Measurements from ENCODE around the gene POTEB2. TPM values are rescaled to one million over a fixed set of nuclear protein-coding genes. Genes with fewer than 3 reads are reported as not detected.
"Not testable (repeated sequence)": the region's sequence is repeated elsewhere in the genome, so short reads cannot be mapped to it uniquely, and the experiment has no call there.

Gene POTEB2
- total RNA-seq: not detected in 2 replicates
- not detected for polyA plus RNA-seq (2012)

DNA sequence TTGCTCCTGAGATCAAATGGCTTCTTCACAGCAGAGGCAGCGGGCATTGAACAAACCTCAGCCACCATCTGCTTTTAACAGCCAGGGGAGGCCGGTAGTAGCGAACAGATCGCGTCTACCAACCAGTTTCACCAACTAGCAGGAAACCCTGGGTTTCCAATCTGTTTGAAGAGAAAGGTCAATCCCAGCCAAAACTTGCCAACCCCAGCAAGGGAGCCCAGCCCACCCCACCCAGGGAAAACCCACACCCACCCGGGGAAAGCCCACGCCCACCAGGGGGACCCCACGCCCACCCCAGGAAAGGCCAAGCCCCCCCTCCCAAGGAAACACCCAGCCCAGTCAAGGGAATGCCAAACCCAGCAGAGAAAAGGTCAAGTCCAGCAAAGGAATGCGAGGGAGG lies at the start of gene POTEB2:
POTEB2 (minus strand) TSS at position 101 of the 400 bp plus-strand sequence; CDS start at position 68, 33 bp downstream.
- not testable (repeated sequence) for DNase-seq (ENCODE audit: low read depth)

- DNase-seq (ENCODE audit: low read depth): not testable (repeated sequence)
Measured at GRCh38 chr15:20879916-20880315, 13.8 kb upstream of the POTEB2 start.

DNA sequence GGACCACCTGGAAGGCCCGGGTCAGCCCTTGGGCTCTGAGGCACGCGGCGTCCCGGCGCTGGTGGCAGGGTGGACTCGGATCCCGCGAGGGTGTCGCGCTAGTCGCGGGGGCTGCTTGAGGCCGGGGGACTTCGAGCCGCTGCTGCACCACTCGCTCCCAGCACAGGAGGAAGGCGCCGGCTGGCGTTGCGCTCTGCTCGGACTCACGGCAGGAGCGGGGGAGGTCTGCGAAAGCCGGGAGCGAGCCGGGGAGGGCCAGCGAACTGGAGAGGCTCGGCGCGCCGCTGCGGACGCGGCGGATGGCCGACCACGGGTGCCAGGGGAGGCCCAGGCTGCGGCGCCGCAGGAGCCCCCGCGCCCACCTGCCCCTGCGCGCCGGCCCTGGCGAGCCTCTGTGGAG lies 12.3 kb upstream of the POTEB2 start:
- not testable (repeated sequence) for DNase-seq (ENCODE audit: low read depth)

DNA sequence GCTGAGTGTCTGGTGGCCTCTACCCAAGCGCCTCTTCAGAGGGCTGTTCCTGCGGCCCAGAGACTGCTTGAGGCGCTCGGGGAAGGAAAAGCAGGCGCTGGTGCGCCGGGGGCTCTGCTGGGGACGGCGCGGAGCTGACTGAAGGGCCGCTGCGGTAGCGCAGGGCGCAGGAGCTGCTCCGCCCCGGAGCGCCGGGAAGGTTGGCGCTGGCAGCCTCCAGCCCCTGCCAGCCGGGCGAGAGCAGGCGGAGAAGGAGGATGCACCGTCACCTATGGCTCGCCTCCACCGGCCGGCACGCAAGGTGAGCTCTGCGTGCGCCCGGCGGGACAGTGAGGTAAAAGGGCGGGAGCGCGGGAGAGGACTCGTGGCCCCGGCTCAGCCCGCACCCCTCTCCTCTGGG lies 11.7 kb upstream of the POTEB2 start:
- DNase-seq (ENCODE audit: low read depth): not testable (repeated sequence)

Small RNAs within 50 kb of the gene (microRNA-seq; reads per million reads assigned to microRNA genes)
- not detected for gene MIR3118-2

Data from myocyte (in vitro differentiated cells).